Left ventricle myocardium inferior (tissue), 1 donor: ENCODE results near the gene GPR152. TPM values are rescaled to one million over a fixed set of nuclear protein-coding genes. Genes with fewer than 3 reads are reported as not detected.

Experiments
- DNase-seq: peaks from one replicate; pipeline ENCODE4 v3.0.0-alpha.2; 2020
- H3K27ac ChIP-seq: fragments of 200-600 bp; replicated peaks from 2 replicates; pipeline ENCODE4 v1.8.0; 2021
- H3K27me3 ChIP-seq: fragments of 200-600 bp; 2 replicates; pipeline ENCODE4 v1.8.0; 2021; ENCODE audit warnings: low read depth
- H3K36me3 ChIP-seq: fragments of 200-600 bp; 2 replicates; pipeline ENCODE4 v1.8.0; 2021
- H3K4me1 ChIP-seq: fragments of 200-600 bp; 2 replicates; pipeline ENCODE4 v1.8.0; 2021
- H3K4me3 ChIP-seq: fragments of 200-600 bp; 2 replicates; pipeline ENCODE4 v1.8.0; 2021; ENCODE audit warnings: mild to moderate bottlenecking, moderate library complexity
- H3K9me3 ChIP-seq: fragments of 200-600 bp; replicated peaks from 2 replicates; pipeline ENCODE4 v1.8.0; 2021
- intact Hi-C: fragments of 100-400 bp; cut with micrococcal nuclease; formaldehyde crosslinking; loops from one replicate; pipeline ENCODE4 v1.11.0; 2022
- total RNA-seq: library from RNA; stranded (reverse); fragmentation: NEBNext Ultra II Directional; extraction: Animal tissue kit (Norgen Biotek cat#: 25700); gene quantifications from one replicate; pipeline ENCODE4 v1.2.1, GENCODE V29; 2021
- TF ChIP-seq, protein P1 (sequence below): fragments of 200-600 bp; IDR thresholded peaks from 2 replicates; pipeline ENCODE4 v1.8.0; 2021; ENCODE audit warnings: antibody characterized with exemption, mild to moderate bottlenecking, borderline replicate concordance
- donor health status: DM: no; HTN: yes; CAD: no; lungs with severe emphysema.

GPR152 gene
- total RNA-seq, 1 donor from 2014 or later, result not detected

DNA sequence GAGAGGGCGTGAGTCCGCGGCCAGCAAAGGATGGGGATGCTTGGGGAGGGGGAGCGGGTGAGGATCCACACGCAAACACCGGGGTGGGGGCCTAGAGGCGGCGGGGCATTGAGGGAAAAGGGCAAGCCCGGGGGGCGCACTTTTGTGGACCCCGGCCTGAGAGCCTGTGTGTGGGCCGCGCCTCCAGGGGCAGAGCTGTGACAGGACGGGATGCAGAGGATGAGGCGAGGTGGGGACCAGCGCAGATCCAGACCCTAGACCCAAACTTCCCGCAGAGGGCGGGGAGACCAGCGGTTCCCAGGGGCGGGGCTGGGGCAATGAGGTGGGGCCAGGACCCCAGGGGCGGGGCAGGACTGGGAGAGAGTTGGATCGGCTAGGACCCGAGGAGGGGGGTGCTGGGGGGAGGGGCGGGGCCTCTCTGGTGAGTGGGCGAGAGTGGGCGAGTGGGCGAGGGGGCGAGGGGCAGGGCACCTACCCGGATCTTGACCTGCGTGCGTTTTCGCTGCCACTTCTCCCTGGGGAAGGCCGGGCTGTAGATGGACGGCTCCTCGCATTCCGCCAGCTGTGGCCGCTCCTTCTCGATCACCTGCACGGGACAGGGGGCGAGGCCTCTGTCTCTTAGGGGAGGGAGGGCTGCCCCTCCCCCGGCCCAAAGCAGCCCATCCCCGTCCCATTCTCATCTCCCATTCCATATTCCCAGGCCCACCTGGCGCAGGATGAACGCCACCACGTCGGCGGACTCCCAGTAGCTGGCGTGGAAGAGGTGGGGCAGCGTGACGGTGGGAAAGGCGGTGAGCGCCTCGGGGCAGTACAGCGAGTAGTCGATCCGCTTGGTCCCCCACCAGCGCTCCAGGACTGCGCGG lies 42.1 kb upstream of the GPR152 start:
- Histone ChIP-seq H3K4me1 (peaks cover 13% of the 10 kb centered on the region), H3K4me3 (no peak overlapping the region), H3K9me3 (no peaks in the 10 kb centered on the region), H3K27me3 (no peaks in the 10 kb centered on the region), H3K27ac (no peak overlapping the region), H3K36me3 (peaks cover 85% of the 10 kb centered on the region)
- TF ChIP-seq, protein P1, sequence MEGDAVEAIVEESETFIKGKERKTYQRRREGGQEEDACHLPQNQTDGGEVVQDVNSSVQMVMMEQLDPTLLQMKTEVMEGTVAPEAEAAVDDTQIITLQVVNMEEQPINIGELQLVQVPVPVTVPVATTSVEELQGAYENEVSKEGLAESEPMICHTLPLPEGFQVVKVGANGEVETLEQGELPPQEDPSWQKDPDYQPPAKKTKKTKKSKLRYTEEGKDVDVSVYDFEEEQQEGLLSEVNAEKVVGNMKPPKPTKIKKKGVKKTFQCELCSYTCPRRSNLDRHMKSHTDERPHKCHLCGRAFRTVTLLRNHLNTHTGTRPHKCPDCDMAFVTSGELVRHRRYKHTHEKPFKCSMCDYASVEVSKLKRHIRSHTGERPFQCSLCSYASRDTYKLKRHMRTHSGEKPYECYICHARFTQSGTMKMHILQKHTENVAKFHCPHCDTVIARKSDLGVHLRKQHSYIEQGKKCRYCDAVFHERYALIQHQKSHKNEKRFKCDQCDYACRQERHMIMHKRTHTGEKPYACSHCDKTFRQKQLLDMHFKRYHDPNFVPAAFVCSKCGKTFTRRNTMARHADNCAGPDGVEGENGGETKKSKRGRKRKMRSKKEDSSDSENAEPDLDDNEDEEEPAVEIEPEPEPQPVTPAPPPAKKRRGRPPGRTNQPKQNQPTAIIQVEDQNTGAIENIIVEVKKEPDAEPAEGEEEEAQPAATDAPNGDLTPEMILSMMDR, result no peak
- intact Hi-C loops, result no loop called here
- DNase-seq, result no peak

- no peaks in the 10 kb centered on the region for H3K9me3 ChIP-seq
- TF ChIP-seq, protein P1, result no peak
- H3K36me3 ChIP-seq, result peaks cover 92% of the 10 kb centered on the region
- H3K4me1 ChIP-seq, result peaks cover 13% of the 10 kb centered on the region
- intact Hi-C loops, result no loop called here
- DNase-seq, result no peak
- no peaks in the 10 kb centered on the region for H3K27me3 ChIP-seq
- H3K4me3 ChIP-seq, result no peak overlapping the region
- H3K27ac ChIP-seq, result no peak overlapping the region
These were observed 41.2 kb upstream of the GPR152 start for GRCh38 chr11:67493548-67494370.

GRCh38 chr11:67492801-67493547 lies 40.4 kb upstream of the GPR152 start:
- Histone ChIP-seq H3K4me1 (peaks cover 5% of the 10 kb centered on the region), H3K27ac (no peak overlapping the region), H3K4me3 (no peak overlapping the region), H3K27me3 (no peaks in the 10 kb centered on the region), H3K36me3 (peaks cover 90% of the 10 kb centered on the region), H3K9me3 (no peaks in the 10 kb centered on the region)
- intact Hi-C loops, result no loop called here
- no peak for DNase-seq
- TF ChIP-seq, protein P1, result no peak

DNA sequence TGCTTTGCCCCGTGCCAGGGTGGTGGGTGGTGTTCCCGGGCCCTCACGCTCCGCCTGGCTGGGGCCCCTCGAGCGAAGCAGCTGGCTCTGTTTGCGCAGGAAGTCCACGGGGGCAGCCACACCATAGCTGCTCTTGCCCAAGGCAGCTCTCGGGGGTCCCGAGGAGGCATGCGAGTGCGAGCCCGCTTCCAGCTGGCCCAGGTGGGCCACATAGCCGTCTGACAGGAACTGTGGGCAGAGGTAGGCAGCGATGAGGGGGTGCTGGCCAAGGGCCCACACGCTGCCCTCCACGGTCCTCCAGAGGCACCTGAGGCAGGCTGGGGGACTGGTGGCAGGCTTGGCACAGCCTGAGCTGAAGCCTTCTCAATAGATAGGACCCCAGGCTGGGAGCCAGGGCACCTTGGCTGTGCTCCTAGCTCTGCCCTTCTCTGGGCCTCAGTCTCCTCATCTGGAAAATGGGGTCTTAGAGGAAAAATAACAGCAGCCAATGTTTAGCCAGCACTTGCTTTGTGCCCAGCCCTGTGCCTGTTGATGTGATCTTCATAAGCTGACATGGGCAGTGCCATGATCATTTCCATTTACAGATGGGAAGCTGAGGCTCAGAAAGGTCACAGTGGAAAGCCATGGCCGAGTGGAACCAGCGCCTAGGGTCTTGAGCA lies 39.7 kb upstream of the GPR152 start:
- intact Hi-C loops, result no loop called here
- H3K4me1 ChIP-seq, result peaks cover 4% of the 10 kb centered on the region
- no peak for DNase-seq
- H3K27ac ChIP-seq, result no peak overlapping the region
- TF ChIP-seq, protein P1, result no peak
- peaks cover 90% of the 10 kb centered on the region for H3K36me3 ChIP-seq
- no peaks in the 10 kb centered on the region for H3K9me3 ChIP-seq
- H3K27me3 ChIP-seq, result no peaks in the 10 kb centered on the region
- H3K4me3 ChIP-seq, result no peak overlapping the region
